SK-N-SH (cell line): ENCODE data around the gene MICAL2. TPM values are rescaled to one million over a fixed set of nuclear protein-coding genes. Genes with fewer than 3 reads are reported as not detected.

Experiments
- CTCF ChIA-PET: fragments of 300-600, 350-600 bp; formaldehyde crosslinking; extraction: SDS; loops from one replicate; lab custom pipeline; 2021; lab: Yijun Ruan, JAX
- POLR2A ChIA-PET: fragments of 350-600 bp; sonication (Branson Sonifier 250); formaldehyde crosslinking; extraction: SDS; loops from one replicate; lab custom pipeline; 2020; ENCODE audit warnings: antibody characterized with exemption, inconsistent platforms; lab: Yijun Ruan, JAX
- DNase-seq: peaks from one replicate; pipeline ENCODE4 v3.0.0; 2012
- H2AFZ ChIP-seq: fragments of 200-600 bp; sonication (generic); 2 replicates; pipeline ENCODE4 v1.8.1; 2016; ENCODE audit warnings: antibody characterized with exemption, mild to moderate bottlenecking, low read depth
- H3F3A ChIP-seq: fragments of 200-600 bp; sonication (generic); replicated peaks from 2 replicates; pipeline ENCODE3; 2016; ENCODE audit warnings: antibody characterized with exemption, mild to moderate bottlenecking; ENCODE audit not compliant: insufficient read depth
- H3K27ac ChIP-seq, 2 experiments: fragments of 200-500 bp in 1 of 2; fragments of 200-600 bp in 1 of 2; sonication (Bioruptor generic) in 1 of 2; sonication (generic), shearing (Covaris generic) in 1 of 2; 2 replicates each; pipeline versions ENCODE4 v1.5.1 to v1.6.1; 2014 to 2016; ENCODE audit warnings: low read depth in 2 of 2, inconsistent platforms in 1 of 2, low read length in 1 of 2, mild to moderate bottlenecking in 1 of 2, mixed read lengths in 1 of 2
- H3K27me3 ChIP-seq: fragments of 200-600 bp; sonication (generic), shearing (Covaris generic); 2 replicates; pipeline ENCODE4 v1.6.1; 2016; ENCODE audit warnings: mixed run types; ENCODE audit not compliant: insufficient read depth
- H3K36me3 ChIP-seq, 2 experiments: fragments of 200-500 bp in 1 of 2; fragments of 200-600 bp in 1 of 2; sonication (Bioruptor generic) in 1 of 2; sonication (generic) in 1 of 2; replicated peaks in 1 of 2; 2 replicates each; pipeline versions ENCODE3 to v1.5.1; 2014 to 2016; ENCODE audit warnings: low read length in 1 of 2, mild to moderate bottlenecking in 1 of 2; ENCODE audit not compliant: insufficient read depth in 2 of 2, control insufficient read depth in 1 of 2
- H3K4me1 ChIP-seq, 2 experiments: fragments of 200-500 bp in 1 of 2; fragments of 200-600 bp in 1 of 2; sonication (Bioruptor generic) in 1 of 2; sonication (generic), shearing (Covaris generic) in 1 of 2; 2 replicates each; pipeline versions ENCODE4 v1.5.1 to v1.6.1; 2014 to 2016; ENCODE audit warnings: low read depth in 1 of 2, low read length in 1 of 2, mixed run types in 1 of 2; ENCODE audit not compliant: insufficient read depth in 2 of 2, control insufficient read depth in 1 of 2
- H3K4me2 ChIP-seq: fragments of 200-600 bp; sonication (generic), shearing (Covaris generic); 2 replicates; pipeline ENCODE4 v1.6.1; 2017; ENCODE audit warnings: mixed run types
- H3K4me3 ChIP-seq, 2 experiments: fragments of 200-500 bp in 1 of 2; fragments of 200-600 bp in 1 of 2; sonication (Bioruptor generic) in 1 of 2; sonication (generic), shearing (Covaris generic) in 1 of 2; 2 replicates each; pipeline versions ENCODE4 v1.5.1 to v1.8.1; 2014 to 2016; ENCODE audit warnings: low read depth in 2 of 2, inconsistent platforms in 1 of 2, low read length in 1 of 2, mild to moderate bottlenecking in 1 of 2, mixed read lengths in 1 of 2, moderate library complexity in 1 of 2
- H3K79me2 ChIP-seq: fragments of 200-600 bp; sonication (generic); 2 replicates; pipeline ENCODE4 v1.8.1; 2017; ENCODE audit warnings: mild to moderate bottlenecking; ENCODE audit not compliant: insufficient read depth
- H3K9ac ChIP-seq: fragments of 200-600 bp; sonication (generic); 2 replicates; pipeline ENCODE4 v1.6.1; 2017; ENCODE audit warnings: mixed run types
- H3K9me2 ChIP-seq: fragments of 200-600 bp; sonication (generic); 2 replicates; pipeline ENCODE4 v1.6.1; 2017; ENCODE audit warnings: mixed run types
- H3K9me3 ChIP-seq: fragments of 200-600 bp; sonication (generic); 2 replicates; pipeline ENCODE4 v1.6.1; 2017; ENCODE audit warnings: mixed run types, mild to moderate bottlenecking, moderate library complexity
- H4K20me1 ChIP-seq: fragments of 200-600 bp; sonication (generic); 2 replicates; pipeline ENCODE4 v1.6.1; 2017; ENCODE audit warnings: mild to moderate bottlenecking, mixed run types; ENCODE audit not compliant: insufficient read depth
- CHD2 ChIP-seq: fragments of 150-350 bp; IDR thresholded peaks from 2 replicates; pipeline ENCODE4 v1.6.1; 2018; ENCODE audit warnings: low read length; ENCODE audit not compliant: partially characterized antibody
- ELF1 ChIP-seq: IDR thresholded peaks from 2 replicates; pipeline ENCODE4 v1.4.0; 2012
- EZH2phosphoT487 ChIP-seq: fragments of 200-600 bp; sonication (generic); IDR thresholded peaks from 2 replicates; pipeline ENCODE4 v1.6.1; 2017; ENCODE audit warnings: low read depth, mixed run types, mild to moderate bottlenecking, antibody characterized with exemption, moderate library complexity, borderline replicate concordance
- FOSL2 ChIP-seq: IDR thresholded peaks from 2 replicates; pipeline ENCODE4 v1.4.0; 2012; ENCODE audit warnings: low read depth, mild to moderate bottlenecking, moderate library complexity, borderline replicate concordance
- FOXM1 ChIP-seq: IDR thresholded peaks from 2 replicates; pipeline ENCODE4 v1.4.0; 2012; ENCODE audit warnings: low read depth, mild to moderate bottlenecking
- GABPA ChIP-seq: IDR thresholded peaks from 2 replicates; pipeline ENCODE4 v1.4.0; 2012; ENCODE audit warnings: low read depth, mild to moderate bottlenecking
- JUND ChIP-seq: IDR thresholded peaks from 2 replicates; pipeline ENCODE4 v1.4.0; 2012
- MEF2A ChIP-seq: IDR thresholded peaks from 2 replicates; pipeline ENCODE4 v1.4.0; 2012; ENCODE audit warnings: low read depth, borderline replicate concordance
- NFIC ChIP-seq: IDR thresholded peaks from 2 replicates; pipeline ENCODE4 v1.4.0; 2012; ENCODE audit warnings: borderline replicate concordance
- POLR2AphosphoS5 ChIP-seq: IDR thresholded peaks from 2 replicates; pipeline ENCODE4 v1.6.1; 2012; ENCODE audit warnings: low read depth, low read length
- RFX5 ChIP-seq: IDR thresholded peaks from 2 replicates; pipeline ENCODE4 v1.6.1; 2012; ENCODE audit warnings: mild to moderate bottlenecking, improper control_type of control experiment, low read length
- SMC3 ChIP-seq: IDR thresholded peaks from 2 replicates; pipeline ENCODE4 v1.6.1; 2012; ENCODE audit warnings: low read depth, low read length, improper control_type of control experiment
- TAF1 ChIP-seq: IDR thresholded peaks from 2 replicates; pipeline ENCODE4 v1.6.1; 2012; ENCODE audit warnings: low read depth, mild to moderate bottlenecking, low read length, moderate library complexity, borderline replicate concordance
- USF1 ChIP-seq: IDR thresholded peaks from 2 replicates; pipeline ENCODE4 v1.4.0; 2012; ENCODE audit warnings: low read depth, borderline replicate concordance
- USF2 ChIP-seq: fragments of 150-350 bp; IDR thresholded peaks from 2 replicates; pipeline ENCODE4 v1.6.1; 2017; ENCODE audit warnings: antibody characterized with exemption, low read length, low read depth, borderline replicate concordance
- YY1 ChIP-seq: IDR thresholded peaks from 2 replicates; pipeline ENCODE4 v1.4.0; 2012; ENCODE audit warnings: low read depth, mild to moderate bottlenecking
- ZBTB33 ChIP-seq: IDR thresholded peaks from 2 replicates; pipeline ENCODE4 v1.4.0; 2012; ENCODE audit warnings: low read depth, borderline replicate concordance
- WGBS: methylation state at CpG from one replicate; pipeline ENCODE4 v1.1.6; 2017; ENCODE audit warnings: low lambda C conversion rate; 5-methylcytosine and 5-hydroxymethylcytosine counted together
- polyA plus RNA-seq, 3 experiments: library from polyadenylated mRNA; depleted of rRNA; stranded (reverse); fragments of >200 nt; gene quantifications; 2 replicates each; pipeline ENCODE4 v1.2.3, GENCODE V29; 2012

MICAL2 gene
- polyA plus RNA-seq, 1 of the 3 experiments (the other 2 are of a cell fraction): 54.6 TPM

GRCh38 chr11:12064136-12064953 is 46.0 kb upstream of the MICAL2 start:
- no peaks in the 10 kb centered on the region for H3K27me3 ChIP-seq
- H3K9ac ChIP-seq: no peak overlapping the region
- no peaks in the 10 kb centered on the region for H4K20me1 ChIP-seq
- H3K36me3 ChIP-seq: no peaks in the 10 kb centered on the region
- H3K27ac ChIP-seq: no peak overlapping the region
- H3K4me3 ChIP-seq: no peak overlapping the region
- H3K4me1 ChIP-seq: peaks cover 5 to 20% of the 10 kb centered on the region in 2 experiments; a peak in 3 of 4 replicates
- no peaks in the 10 kb centered on the region for H3K79me2 ChIP-seq
- no peaks in the 10 kb centered on the region for H3K9me3 ChIP-seq
- DNase-seq: no peak
- H3K9me2 ChIP-seq: no peaks in the 10 kb centered on the region
- 85% methylated on average over 7 of the region's 7 CpGs for WGBS
- no peak overlapping the region for H3K4me2 ChIP-seq
- no peak overlapping the region for H2AFZ ChIP-seq
- H3F3A ChIP-seq: peaks cover 6% of the 10 kb centered on the region
- POLR2A ChIA-PET: no interaction called here
- CTCF ChIA-PET: no interaction called here
- no peak for TF ChIP-seq ZBTB33
- no peak for TF ChIP-seq SMC3
- TF ChIP-seq GABPA: no peak
- no peak for TF ChIP-seq YY1
- TF ChIP-seq NFIC: no peak

- WGBS: 96% methylated on average over 3 of the region's 3 CpGs
- no peak overlapping the region for H2AFZ ChIP-seq
- no peaks in the 10 kb centered on the region for H3K27me3 ChIP-seq
- no peak overlapping the region for H3K27ac ChIP-seq
- H4K20me1 ChIP-seq: no peaks in the 10 kb centered on the region
- H3K9me2 ChIP-seq: no peaks in the 10 kb centered on the region
- H3K4me1 ChIP-seq: peaks cover 5 to 20% of the 10 kb centered on the region in 2 experiments; a peak in 3 of 4 replicates
- H3K4me3 ChIP-seq: no peak overlapping the region
- no peak for DNase-seq
- TF ChIP-seq FOSL2: no peak
- TF ChIP-seq FOXM1: no peak
- no peak for TF ChIP-seq MEF2A
- no peak for TF ChIP-seq ELF1
- no peak for TF ChIP-seq USF2
- no peak for TF ChIP-seq POLR2AphosphoS5
- no peak for TF ChIP-seq RFX5
- no peak for TF ChIP-seq CHD2
- no peak for TF ChIP-seq EZH2phosphoT487
- no peak for TF ChIP-seq JUND
- no peak for TF ChIP-seq TAF1
- no peak for TF ChIP-seq USF1
- TF ChIP-seq SMC3: no peak
- H3K79me2 ChIP-seq: no peaks in the 10 kb centered on the region
- ChIA-PET POLR2A (no interaction called here), CTCF (interaction anchor here (2.1 kb wide), 1 partner anchor 18 kb away, joined by 10 read pairs; no protein-coding TSS in a partner anchor)
- peaks cover 6% of the 10 kb centered on the region for H3F3A ChIP-seq
- H3K9ac ChIP-seq: no peak overlapping the region
- H3K36me3 ChIP-seq: no peaks in the 10 kb centered on the region
- no peaks in the 10 kb centered on the region for H3K9me3 ChIP-seq
- no peak overlapping the region for H3K4me2 ChIP-seq
These were observed 45.5 kb upstream of the MICAL2 start for GRCh38 chr11:12064954-12065280.
